ENCODE measurements around the gene TACC2.

- TF ChIP-seq, protein P1, sequence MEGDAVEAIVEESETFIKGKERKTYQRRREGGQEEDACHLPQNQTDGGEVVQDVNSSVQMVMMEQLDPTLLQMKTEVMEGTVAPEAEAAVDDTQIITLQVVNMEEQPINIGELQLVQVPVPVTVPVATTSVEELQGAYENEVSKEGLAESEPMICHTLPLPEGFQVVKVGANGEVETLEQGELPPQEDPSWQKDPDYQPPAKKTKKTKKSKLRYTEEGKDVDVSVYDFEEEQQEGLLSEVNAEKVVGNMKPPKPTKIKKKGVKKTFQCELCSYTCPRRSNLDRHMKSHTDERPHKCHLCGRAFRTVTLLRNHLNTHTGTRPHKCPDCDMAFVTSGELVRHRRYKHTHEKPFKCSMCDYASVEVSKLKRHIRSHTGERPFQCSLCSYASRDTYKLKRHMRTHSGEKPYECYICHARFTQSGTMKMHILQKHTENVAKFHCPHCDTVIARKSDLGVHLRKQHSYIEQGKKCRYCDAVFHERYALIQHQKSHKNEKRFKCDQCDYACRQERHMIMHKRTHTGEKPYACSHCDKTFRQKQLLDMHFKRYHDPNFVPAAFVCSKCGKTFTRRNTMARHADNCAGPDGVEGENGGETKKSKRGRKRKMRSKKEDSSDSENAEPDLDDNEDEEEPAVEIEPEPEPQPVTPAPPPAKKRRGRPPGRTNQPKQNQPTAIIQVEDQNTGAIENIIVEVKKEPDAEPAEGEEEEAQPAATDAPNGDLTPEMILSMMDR (IDR thresholded peaks at IDR 0.05), result no peak
- TF ChIP-seq EZH2 (IDR thresholded peaks at IDR 0.05), result no peak
Measured at GRCh38 chr10:121941532-121941931, 47.4 kb upstream of the TACC2 start.
